PC-9 (cell line): Measurements from ENCODE around the gene DPH7.

ENCODE experiments used
- EZH2 ChIP-seq: fragments of 200-600 bp; sonication (generic); IDR thresholded peaks from 2 replicates; pipeline ENCODE4 v1.8.0; 2017; ENCODE audit warnings: antibody characterized with exemption, low read depth
- TF ChIP-seq, protein P1 (sequence below): fragments of 200-600 bp; sonication (generic); conservative IDR thresholded peaks from 2 replicates; pipeline ENCODE4 v1.6.1; 2017; ENCODE audit warnings: mixed run types, antibody characterized with exemption, mild to moderate bottlenecking, moderate library complexity

DNA sequence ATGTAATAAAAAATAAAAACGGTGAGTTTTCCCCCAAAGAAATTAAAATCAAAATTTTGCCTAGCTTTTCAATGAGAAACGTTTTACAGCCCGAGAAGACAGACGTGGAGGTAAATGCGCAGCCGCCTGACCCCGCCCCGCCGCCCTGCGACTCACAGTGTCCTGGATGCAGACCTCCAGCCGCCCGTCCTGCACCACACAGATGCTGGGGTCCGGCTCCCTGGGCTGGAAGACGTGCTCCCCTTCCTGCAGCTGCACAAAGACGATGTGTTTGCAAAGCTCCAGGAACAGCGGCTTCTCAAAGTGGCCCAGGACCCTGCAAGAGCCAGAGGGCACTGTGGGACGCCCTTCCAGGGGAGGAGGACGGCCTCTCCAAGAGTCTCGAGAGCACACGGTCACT, 36.2 kb downstream of the DPH7 start:
- TF ChIP-seq, protein P1, sequence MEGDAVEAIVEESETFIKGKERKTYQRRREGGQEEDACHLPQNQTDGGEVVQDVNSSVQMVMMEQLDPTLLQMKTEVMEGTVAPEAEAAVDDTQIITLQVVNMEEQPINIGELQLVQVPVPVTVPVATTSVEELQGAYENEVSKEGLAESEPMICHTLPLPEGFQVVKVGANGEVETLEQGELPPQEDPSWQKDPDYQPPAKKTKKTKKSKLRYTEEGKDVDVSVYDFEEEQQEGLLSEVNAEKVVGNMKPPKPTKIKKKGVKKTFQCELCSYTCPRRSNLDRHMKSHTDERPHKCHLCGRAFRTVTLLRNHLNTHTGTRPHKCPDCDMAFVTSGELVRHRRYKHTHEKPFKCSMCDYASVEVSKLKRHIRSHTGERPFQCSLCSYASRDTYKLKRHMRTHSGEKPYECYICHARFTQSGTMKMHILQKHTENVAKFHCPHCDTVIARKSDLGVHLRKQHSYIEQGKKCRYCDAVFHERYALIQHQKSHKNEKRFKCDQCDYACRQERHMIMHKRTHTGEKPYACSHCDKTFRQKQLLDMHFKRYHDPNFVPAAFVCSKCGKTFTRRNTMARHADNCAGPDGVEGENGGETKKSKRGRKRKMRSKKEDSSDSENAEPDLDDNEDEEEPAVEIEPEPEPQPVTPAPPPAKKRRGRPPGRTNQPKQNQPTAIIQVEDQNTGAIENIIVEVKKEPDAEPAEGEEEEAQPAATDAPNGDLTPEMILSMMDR, result no peak
- TF ChIP-seq EZH2, result no peak
